Dedifferentiated amniotic fluid mesenchymal stem cell (primary cell): ENCODE data around the gene E2F8.
A peak's percentile ranks its signal among the peaks of the same experiment; 100 is the strongest.

Experiments
- DNase-seq: peaks from one replicate; pipeline ENCODE4 v3.0.0-alpha.2; 2016; ENCODE audit errors: extremely low spot score

Gene E2F8

GRCh38 chr11:19253153-19253745, 12.5 kb upstream of the E2F8 start:
- DNase-seq, result no peak

DNA sequence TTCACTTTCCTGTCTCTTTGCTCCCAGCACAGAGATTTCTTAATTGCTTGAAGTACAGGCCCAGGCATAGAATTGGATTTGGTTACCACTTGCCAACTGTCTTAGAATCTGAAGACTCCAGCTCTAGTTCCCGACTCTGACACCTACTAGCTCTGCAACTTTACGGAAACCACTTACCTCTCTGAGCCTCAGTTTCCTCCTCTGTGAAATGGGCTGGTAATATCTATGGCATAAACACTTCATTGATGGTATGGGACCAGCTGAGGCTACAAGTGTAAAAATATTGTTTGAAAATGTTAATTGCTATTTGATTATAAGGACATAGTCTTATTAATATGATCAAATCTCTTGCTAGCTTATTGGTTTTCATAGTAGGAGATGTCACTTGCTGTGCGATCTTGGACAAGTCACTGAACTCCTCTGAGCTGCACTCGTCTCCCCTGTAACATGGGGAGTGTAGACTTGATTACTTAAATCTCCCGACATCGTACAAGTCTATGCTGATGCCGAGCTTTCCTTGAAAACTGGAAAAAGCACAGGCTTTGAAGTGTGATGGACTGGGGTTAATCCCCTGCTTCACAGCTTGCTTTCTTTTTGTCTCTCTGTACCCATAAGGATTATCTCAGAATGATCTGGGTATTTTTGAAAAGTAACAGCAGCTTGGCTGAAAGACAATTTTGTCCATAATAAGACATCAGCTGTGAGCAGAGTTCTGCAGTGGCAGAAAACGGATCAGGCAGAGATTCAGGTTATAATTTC, 11.8 kb upstream of the E2F8 start:
- no peak for DNase-seq

DNA sequence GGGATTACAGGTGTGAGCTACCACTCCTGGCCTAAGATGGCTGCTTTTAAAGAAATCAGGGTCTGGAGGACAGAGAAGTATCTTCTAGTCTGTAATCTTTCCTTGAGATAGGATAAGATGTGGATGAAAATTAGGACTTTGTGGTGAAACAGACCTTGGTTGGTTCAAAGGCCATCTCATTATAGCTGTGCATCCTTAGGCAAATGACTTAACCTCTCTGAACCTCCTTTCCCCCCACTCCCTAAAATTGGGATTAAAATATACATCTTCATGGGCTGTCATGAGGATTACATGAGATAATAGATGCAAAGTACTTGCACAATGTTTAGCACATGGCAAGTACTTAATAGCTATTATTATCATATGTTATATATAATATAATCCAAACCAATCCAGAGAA, 10.8 kb upstream of the E2F8 start:
- DNase-seq, result no peak

DNA sequence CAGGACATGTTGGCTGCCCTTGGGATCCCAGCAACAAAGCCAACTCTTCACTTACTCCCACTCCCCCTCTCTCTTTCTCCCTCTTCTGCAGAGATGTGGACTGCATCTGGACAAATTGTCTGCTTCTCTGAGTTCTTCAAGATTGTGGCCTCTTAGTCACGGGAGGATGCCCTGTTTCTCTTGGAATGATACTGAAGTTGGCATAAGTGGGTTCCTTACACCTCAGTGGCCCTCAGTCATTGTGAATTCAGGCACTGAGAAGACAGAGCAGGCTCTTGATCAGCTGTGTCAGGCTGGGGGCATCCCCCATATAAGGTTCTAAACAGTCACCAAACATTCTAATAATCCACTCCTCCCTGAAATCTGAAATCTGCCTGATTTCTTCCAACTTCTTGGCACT, 6.1 kb upstream of the E2F8 start:
- DNase-seq, result no peak

DNA sequence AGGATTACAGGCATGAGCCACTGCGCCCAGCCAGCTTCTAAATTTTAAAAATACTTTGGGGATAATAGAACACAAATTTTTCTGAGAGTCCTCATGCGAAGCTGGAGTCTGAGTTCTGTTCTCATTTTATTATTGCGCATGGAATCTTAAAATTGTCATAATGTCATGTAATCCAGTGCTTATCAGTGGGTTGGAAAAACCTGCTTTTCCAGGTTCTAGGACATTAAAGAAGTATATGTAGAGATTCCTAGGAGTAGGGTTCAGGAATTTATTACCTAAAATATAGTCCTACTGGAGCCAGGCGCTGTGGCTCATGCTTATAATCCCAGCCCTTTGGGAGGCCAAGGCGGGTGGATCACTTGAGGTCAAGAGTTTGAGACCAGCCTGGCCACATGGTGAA, 4.6 kb upstream of the E2F8 start:
- no peak for DNase-seq

GRCh38 chr11:19244621-19245020, 3.9 kb upstream of the E2F8 start:
- no peak for DNase-seq

- DNase-seq, result no peak
Measured at GRCh38 chr11:19244084-19244483, 3.3 kb upstream of the E2F8 start.

- no peak for DNase-seq
Measured at GRCh38 chr11:19243613-19244012, 2.9 kb upstream of the E2F8 start.

DNA sequence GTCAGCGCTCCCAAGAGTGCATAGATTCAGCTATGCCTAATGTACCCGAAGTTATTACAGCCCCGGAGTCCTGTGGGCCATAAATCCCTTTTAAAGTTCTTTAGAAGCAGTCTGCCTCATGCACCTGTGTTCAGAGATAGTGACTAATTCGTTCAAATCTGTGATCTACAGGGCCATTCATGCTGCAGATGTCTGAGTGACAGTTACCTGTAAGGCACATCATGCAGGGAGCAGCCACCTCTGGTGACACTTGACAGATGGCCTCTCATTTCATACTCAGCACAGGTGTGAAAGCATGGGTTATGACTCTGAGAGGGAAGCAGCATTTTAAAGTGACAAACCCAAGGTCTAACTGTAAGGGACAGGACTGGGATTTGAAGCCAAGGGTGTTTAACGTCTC, 2.4 kb upstream of the E2F8 start:
- no peak for DNase-seq

DNA sequence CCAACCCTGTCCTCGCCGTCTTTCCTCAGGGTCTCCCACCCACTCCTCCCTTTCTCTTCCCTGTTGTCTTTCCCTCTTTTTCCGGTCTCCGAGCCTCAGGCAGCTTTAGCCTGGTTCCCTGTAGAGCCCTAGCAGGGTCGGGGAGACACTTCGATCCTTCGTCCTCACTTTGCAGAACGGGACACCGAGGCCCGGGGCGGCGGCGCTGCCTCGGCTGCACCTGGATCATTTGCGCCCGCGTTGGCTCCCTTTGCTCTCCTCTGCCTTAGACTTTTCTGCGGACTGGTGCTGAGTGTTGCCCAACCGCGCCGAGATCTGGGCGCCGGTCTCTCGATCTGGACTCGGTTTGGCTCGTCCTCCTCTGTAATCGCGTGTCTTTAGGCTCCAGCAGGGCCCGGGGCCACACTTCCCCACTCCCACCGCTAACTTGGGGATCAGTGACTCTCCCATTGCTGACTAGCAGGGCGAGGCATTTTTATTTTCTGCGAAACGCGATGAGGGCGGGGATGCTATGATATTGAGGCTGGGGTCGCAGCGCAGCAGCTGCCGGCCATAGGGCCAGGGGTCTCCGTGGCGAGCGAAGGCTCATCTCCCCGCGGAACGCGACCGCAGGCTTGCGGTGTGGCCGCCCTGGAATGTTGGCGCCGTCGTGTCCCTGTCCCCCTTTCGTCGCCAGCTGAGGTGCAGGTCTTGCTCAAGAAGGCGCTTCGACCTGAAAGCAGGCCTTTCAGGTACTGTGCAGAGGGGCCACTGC, 1.6 kb upstream of the E2F8 start:
- DNase-seq, result no peak

- no peak for DNase-seq
Measured at GRCh38 chr11:19241260-19242178, 774 bp upstream of the E2F8 start.

DNA sequence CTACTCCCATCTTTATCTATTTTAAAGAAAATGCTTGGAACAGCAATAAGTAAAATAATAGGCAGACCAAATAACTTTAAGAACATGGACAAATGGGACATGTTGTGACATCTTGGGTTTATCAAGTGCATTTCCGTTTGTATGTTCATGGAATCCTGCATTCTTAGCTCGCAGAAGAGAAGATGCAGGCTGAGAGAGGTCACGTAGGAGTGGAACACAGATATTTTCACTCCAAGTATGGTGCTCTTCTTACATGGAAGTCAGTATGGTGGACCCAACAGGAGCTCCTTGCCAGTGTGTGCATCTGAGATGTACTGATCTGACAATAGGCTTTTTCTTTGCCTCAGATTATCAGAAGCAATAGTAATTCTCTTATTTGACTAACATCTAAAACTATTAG, 1.7 kb downstream of the E2F8 start:
- DNase-seq, result no peak

GRCh38 chr11:19237813-19238212, 2.9 kb downstream of the E2F8 start:
- no peak for DNase-seq

DNA sequence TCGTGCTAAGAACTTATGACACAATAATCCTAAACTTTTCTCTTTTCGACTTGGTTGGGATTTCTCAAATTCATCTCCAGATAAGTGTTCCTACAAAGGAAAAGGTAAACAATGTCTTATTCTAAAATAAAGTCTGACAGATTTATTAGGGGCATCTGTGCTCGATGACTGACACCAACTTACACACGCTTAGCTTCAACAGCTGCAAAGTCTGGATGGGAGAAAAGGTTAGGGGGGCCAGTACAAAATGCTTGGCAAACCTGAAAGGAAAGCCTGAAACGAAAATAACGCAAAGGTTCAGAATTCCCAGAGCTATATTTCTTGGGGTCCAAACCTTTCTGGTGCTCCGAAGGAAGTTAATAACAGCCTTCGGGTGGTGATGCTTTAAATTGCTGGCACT, 3.4 kb downstream of the E2F8 start:
- DNase-seq, result no peak

DNA sequence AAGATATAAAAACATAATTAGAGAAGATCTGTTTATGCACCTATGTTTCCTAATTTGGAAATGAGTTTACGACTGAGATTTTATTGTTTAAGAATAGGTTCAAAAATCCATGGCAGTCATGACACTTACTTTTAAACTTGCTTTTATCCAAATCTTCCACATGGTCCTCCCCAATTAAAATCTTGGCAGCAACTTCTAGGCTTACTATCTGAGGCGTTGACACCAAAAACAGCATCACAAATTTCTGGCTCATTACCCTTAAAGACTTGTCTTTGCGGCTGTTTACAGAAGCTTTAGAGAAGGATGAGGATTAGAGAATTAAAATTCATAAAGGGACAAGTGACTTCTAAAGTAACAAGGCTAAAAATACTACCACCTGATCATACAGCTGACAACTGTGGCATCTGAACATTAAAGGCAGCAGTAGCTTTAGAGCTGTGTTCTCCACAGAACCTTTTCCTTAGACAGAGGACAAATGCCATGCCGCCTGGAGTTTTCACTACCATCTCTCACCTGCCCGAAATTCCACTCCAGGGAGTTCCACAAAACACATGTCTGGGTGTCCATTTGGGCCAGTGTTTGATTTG, 6.4 kb downstream of the E2F8 start:
- DNase-seq, result no peak

DNA sequence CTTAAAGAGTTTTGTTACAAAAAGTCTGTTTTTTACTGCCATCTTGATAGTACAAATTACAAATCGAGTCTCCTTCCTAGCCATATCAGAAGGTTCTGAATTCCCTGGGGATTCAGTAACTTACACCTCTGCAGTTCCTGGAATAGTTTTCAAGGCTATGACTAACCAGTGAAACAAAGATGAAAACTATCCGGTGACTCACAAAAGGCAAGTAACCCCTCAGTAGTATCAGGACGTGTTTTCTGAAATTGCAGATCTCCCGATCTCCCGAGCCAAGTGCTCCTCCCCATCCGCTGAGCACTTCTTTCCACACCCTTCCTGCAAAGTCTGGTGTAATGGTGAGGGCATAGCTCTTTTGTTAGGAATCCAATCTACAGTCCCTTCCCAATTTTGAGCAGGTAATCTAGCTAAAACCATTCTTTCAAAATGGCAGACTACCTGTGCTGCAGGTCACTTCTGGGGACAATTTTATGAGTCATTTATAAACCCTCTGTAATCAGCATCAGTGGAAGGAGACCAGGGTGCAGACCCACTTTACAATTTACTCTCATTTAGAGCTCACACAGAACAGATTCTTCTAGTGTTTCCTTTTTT, 7.7 kb downstream of the E2F8 start:
- DNase-seq, result peak; percentile 38

- no peak for DNase-seq
Measured at GRCh38 chr11:19229671-19230070, 11.1 kb downstream of the E2F8 start.

DNA sequence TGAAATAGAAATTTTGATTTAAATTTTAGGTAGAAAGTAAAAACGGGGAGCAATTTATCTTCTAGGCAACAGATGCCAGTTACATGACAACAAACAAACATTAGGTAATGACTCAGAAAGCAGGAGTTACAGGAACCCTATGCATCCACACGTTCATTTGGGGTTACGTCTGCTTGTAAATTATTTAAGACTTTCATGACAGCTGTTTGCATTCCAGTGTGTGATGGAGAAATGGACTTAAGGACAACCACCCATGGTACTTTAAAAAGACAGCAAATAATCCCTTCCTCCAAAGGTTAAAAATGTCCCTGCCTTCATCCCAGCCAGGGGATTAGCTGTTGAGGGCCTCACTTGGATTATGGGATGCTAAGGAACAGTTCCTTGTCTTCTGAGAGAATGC, 11.8 kb downstream of the E2F8 start:
- DNase-seq, result no peak

DNA sequence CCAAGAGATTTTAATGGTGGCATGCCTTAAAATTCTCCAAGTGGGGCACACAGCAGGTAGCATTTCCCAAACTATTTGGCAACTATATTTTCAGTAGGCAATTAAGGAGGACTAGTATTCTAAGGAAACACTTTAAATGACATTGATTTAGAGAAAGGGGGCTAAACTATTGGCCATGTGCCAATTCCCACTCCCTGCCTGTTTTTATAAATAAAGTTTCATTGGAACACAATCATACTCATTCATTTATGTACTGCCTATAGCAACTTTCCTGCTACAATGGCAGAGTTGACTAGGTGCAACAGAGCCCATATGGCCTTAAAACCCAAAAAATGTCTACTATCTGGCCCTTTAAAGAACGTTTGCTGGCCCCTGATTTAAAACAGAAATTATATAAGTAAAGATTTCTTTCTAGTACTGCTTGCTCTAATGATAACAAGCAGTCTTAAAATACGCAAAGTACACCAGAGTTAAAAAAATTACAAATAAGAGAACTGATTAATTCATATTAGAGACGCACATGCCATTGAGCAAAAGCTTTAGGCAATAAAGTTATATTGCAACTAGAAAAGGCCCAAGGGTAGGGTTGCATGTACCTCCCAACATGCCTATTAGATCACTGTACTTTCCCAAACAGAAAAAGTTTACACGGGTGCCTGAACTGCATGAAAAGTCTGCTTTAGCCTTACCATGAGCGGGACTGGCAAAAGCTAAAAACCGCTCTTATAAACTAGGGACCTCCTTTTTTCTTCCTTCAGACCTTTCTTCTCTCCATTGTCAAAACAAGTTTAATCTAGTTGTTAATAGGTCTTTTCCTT, 14.2 kb downstream of the E2F8 start:
- DNase-seq, result no peak

GRCh38 chr11:19225581-19225980, 15.2 kb downstream of the E2F8 start:
- DNase-seq, result no peak
